ENCODE measurements around the gene TXLNB.
A peak's percentile ranks its signal among the peaks of the same experiment; 100 is the strongest.
"Not testable (repeated sequence)": the region's sequence is repeated elsewhere in the genome, so short reads cannot be mapped to it uniquely, and the experiment has no call there.

The TXLNB gene

GRCh38 chr6:139293230-139293629, 1.4 kb upstream of the TXLNB start:
- not testable (repeated sequence) for H3K9me3 Mint-ChIP-seq, H3K27me3 Mint-ChIP-seq, H3K36me3 Mint-ChIP-seq, H3K4me3 Mint-ChIP-seq
- Mint-ChIP-seq H3K4me1 (peaks cover 91% of the 10 kb centered on the region), H3K27ac (peak overlapping the region; percentile 72)

- peak overlapping the region; percentile 83 for H3K4me3 Mint-ChIP-seq
- H3K9me3 Mint-ChIP-seq = no peaks in the 10 kb centered on the region
- peak overlapping the region; percentile 98 for H3K27ac Mint-ChIP-seq
- no peaks in the 10 kb centered on the region for H3K36me3 Mint-ChIP-seq
- no peaks in the 10 kb centered on the region for H3K27me3 Mint-ChIP-seq
- peaks cover 81% of the 10 kb centered on the region for H3K4me1 Mint-ChIP-seq
Observed at GRCh38 chr6:139290787-139291311, 949 bp downstream of the TXLNB start.

- peaks cover 70% of the 10 kb centered on the region for H3K4me1 Mint-ChIP-seq
- H3K36me3 Mint-ChIP-seq = no peaks in the 10 kb centered on the region
- H3K4me3 Mint-ChIP-seq = no peak overlapping the region
- no peaks in the 10 kb centered on the region for H3K27me3 Mint-ChIP-seq
- H3K27ac Mint-ChIP-seq = peak overlapping the region; percentile 78
- no peaks in the 10 kb centered on the region for H3K9me3 Mint-ChIP-seq
Observed at GRCh38 chr6:139289233-139289632, 2.6 kb downstream of the TXLNB start.

GRCh38 chr6:139288496-139289040, 3.2 kb downstream of the TXLNB start:
- Mint-ChIP-seq H3K27ac (peak overlapping the region; percentile 78), H3K4me3 (no peak overlapping the region), H3K4me1 (peaks cover 64% of the 10 kb centered on the region)

GRCh38 chr6:139287868-139288267, 3.9 kb downstream of the TXLNB start:
- no peak overlapping the region for H3K27ac Mint-ChIP-seq
- no peaks in the 10 kb centered on the region for H3K27me3 Mint-ChIP-seq
- H3K36me3 Mint-ChIP-seq = no peaks in the 10 kb centered on the region
- H3K4me3 Mint-ChIP-seq = no peak overlapping the region
- no peaks in the 10 kb centered on the region for H3K9me3 Mint-ChIP-seq
- H3K4me1 Mint-ChIP-seq = peaks cover 60% of the 10 kb centered on the region

More at GRCh38 chr6:139288496-139289040, 3.2 kb downstream of the TXLNB start:
- no peaks in the 10 kb centered on the region for H3K27me3 Mint-ChIP-seq
- no peaks in the 10 kb centered on the region for H3K36me3 Mint-ChIP-seq
- H3K9me3 Mint-ChIP-seq = no peaks in the 10 kb centered on the region

- H3K4me3 Mint-ChIP-seq, H3K27me3 Mint-ChIP-seq, H3K9me3 Mint-ChIP-seq, H3K36me3 Mint-ChIP-seq, H3K27ac Mint-ChIP-seq: not testable (repeated sequence)
- peaks cover 49% of the 10 kb centered on the region for H3K4me1 Mint-ChIP-seq
Observed at GRCh38 chr6:139286438-139286837, 5.4 kb downstream of the TXLNB start.

- H3K27ac Mint-ChIP-seq = no peak overlapping the region
- no peaks in the 10 kb centered on the region for H3K36me3 Mint-ChIP-seq
- H3K4me1 Mint-ChIP-seq = peaks cover 49% of the 10 kb centered on the region
- no peaks in the 10 kb centered on the region for H3K27me3 Mint-ChIP-seq
- H3K9me3 Mint-ChIP-seq = no peaks in the 10 kb centered on the region
- no peak overlapping the region for H3K4me3 Mint-ChIP-seq
Observed at GRCh38 chr6:139285590-139285989, 6.2 kb downstream of the TXLNB start.

- Mint-ChIP-seq H3K27me3 (no peaks in the 10 kb centered on the region), H3K36me3 (no peaks in the 10 kb centered on the region), H3K4me1 (peaks cover 45% of the 10 kb centered on the region), H3K27ac (no peak overlapping the region), H3K4me3 (no peak overlapping the region), H3K9me3 (no peaks in the 10 kb centered on the region)
Observed at GRCh38 chr6:139284789-139285188, 7.0 kb downstream of the TXLNB start.

GRCh38 chr6:139282684-139283083, 9.1 kb downstream of the TXLNB start:
- Mint-ChIP-seq H3K4me1 (peaks cover 47% of the 10 kb centered on the region), H3K4me3 (no peak overlapping the region), H3K36me3 (no peaks in the 10 kb centered on the region), H3K27me3 (no peaks in the 10 kb centered on the region), H3K9me3 (no peaks in the 10 kb centered on the region), H3K27ac (no peak overlapping the region)

- Mint-ChIP-seq H3K27ac (no peak overlapping the region), H3K36me3 (no peaks in the 10 kb centered on the region), H3K4me3 (no peak overlapping the region), H3K9me3 (no peaks in the 10 kb centered on the region), H3K27me3 (no peaks in the 10 kb centered on the region), H3K4me1 (peaks cover 44% of the 10 kb centered on the region)
Observed at GRCh38 chr6:139278190-139278589, 13.6 kb downstream of the TXLNB start.

GRCh38 chr6:139277587-139277986, 14.2 kb downstream of the TXLNB start:
- Mint-ChIP-seq H3K4me3 (no peak overlapping the region), H3K4me1 (peaks cover 39% of the 10 kb centered on the region), H3K9me3 (no peaks in the 10 kb centered on the region), H3K27ac (no peak overlapping the region), H3K27me3 (no peaks in the 10 kb centered on the region), H3K36me3 (no peaks in the 10 kb centered on the region)

- H3K4me3 Mint-ChIP-seq = no peak overlapping the region
- H3K9me3 Mint-ChIP-seq = no peaks in the 10 kb centered on the region
- H3K36me3 Mint-ChIP-seq = no peaks in the 10 kb centered on the region
- no peaks in the 10 kb centered on the region for H3K27me3 Mint-ChIP-seq
- H3K4me1 Mint-ChIP-seq = peaks cover 39% of the 10 kb centered on the region
- no peak overlapping the region for H3K27ac Mint-ChIP-seq
Observed at GRCh38 chr6:139277161-139277560, 14.6 kb downstream of the TXLNB start.

- Mint-ChIP-seq H3K4me3 (no peak overlapping the region), H3K27me3 (no peaks in the 10 kb centered on the region), H3K4me1 (peaks cover 29% of the 10 kb centered on the region), H3K27ac (peak overlapping the region; percentile 31), H3K9me3 (no peaks in the 10 kb centered on the region), H3K36me3 (no peaks in the 10 kb centered on the region)
Observed at GRCh38 chr6:139275279-139276055, 16.3 kb downstream of the TXLNB start.

- peaks cover 2% of the 10 kb centered on the region for H3K4me1 Mint-ChIP-seq
- H3K27me3 Mint-ChIP-seq = no peaks in the 10 kb centered on the region
- H3K9me3 Mint-ChIP-seq = no peaks in the 10 kb centered on the region
- H3K36me3 Mint-ChIP-seq = peaks cover 6% of the 10 kb centered on the region
- no peak overlapping the region for H3K4me3 Mint-ChIP-seq
- H3K27ac Mint-ChIP-seq = no peak overlapping the region
Observed at GRCh38 chr6:139271056-139271455, 20.7 kb downstream of the TXLNB start.

- Mint-ChIP-seq H3K27me3 (no peaks in the 10 kb centered on the region), H3K36me3 (peaks cover 8% of the 10 kb centered on the region), H3K4me1 (peaks cover 9% of the 10 kb centered on the region), H3K9me3 (no peaks in the 10 kb centered on the region), H3K27ac (no peak overlapping the region), H3K4me3 (no peak overlapping the region)
Observed at GRCh38 chr6:139270249-139270648, 21.5 kb downstream of the TXLNB start.

GRCh38 chr6:139265512-139266190, 26.1 kb downstream of the TXLNB start:
- H3K36me3 Mint-ChIP-seq = peaks cover 8% of the 10 kb centered on the region
- H3K9me3 Mint-ChIP-seq = no peaks in the 10 kb centered on the region
- no peaks in the 10 kb centered on the region for H3K27me3 Mint-ChIP-seq
- no peak overlapping the region for H3K4me3 Mint-ChIP-seq
- H3K27ac Mint-ChIP-seq = no peak overlapping the region
- peaks cover 25% of the 10 kb centered on the region for H3K4me1 Mint-ChIP-seq
